GM18861 (cell line): Measurements from ENCODE around the gene FAAP100.

Experiments used
- ATAC-seq: cut with Tn5 transposase; IDR thresholded peaks from one replicate; pipeline ENCODE4 v1.9.1; 2021; ENCODE audit not compliant: unreplicated experiment

Gene FAAP100

GRCh38 chr17:81513372-81513752 lies 38.8 kb downstream of the FAAP100 start:
- ATAC-seq: no peak

DNA sequence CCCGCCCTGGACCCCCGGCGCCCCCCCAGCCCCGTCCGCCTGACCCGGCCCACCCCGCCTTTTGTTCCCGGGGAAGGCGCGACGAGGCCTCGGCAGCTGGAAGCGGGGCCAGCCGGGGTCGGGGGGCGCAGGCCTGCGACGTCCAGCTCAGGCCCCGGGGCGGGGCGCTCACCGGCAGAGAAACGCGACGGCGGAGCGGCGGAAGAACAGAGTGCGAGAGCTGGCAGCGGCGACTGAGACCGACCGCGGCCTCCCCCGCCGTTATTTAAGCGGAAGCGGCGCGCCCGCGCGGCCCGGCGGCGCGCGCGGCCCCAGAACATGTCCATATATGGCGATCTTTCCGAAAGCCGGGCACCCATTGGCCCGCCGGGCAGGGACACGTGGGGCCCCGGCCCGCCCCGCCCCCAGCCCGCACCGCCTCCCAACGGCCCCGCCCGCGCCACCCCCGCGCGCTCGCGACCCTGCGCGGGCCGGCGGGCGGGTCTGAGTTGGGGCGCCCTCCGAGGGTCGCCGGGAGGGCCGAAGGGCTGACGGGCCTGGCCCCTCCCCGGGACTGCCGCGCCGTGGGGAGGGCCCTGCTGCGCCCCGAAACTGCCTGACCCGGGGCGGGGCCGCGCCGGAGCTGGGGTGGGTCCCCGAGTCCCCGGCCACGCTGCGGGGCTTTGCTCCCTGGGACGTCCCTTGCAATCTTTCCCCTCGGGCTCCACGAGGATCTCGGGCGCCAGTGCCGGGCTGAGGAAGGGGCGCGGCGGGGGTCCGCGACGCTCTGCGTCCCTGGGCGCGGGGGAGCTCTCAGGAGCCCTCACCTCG lies 39.4 kb downstream of the FAAP100 start, which contains the start of gene ACTG1:
Gene ACTG1 (minus strand): TSS at position 238 of the 810 bp plus-strand sequence. CDS start 445 bp downstream, outside the sequence.
- ATAC-seq: peak; percentile 30

DNA sequence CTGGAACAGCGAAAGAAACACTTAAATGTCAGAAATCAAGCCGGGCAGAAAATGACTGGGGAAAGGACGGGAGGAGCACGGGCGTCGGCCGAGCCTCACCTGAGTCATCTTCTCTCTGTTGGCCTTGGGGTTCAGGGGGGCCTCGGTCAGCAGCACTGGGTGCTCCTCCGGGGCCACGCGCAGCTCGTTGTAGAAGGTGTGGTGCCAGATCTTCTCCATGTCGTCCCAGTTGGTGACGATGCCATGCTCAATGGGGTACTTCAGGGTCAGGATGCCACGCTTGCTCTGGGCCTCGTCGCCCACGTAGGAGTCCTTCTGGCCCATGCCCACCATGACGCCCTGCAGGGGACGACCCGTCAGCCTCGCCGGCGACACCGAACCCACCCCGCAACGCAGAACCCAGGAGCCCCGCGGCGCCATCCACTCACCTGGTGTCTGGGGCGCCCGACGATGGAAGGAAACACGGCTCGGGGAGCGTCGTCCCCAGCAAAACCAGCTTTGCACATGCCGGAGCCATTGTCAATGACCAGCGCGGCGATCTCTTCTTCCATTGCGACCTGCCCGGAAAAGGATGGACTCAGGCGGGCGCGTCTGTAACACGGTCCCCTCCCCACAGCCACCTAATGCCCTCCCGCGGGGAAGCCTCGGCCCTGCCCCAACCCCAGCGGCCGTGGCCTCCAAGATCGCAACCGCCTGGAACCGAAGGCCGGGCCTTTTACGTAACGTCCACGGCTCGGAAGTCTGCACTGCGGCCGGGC lies 40.2 kb downstream of the FAAP100 start:
- no peak for ATAC-seq

GRCh38 chr17:81511554-81511803 lies 40.7 kb downstream of the FAAP100 start:
- ATAC-seq: no peak

- ATAC-seq: no peak
Observed at GRCh38 chr17:81510785-81511553, 41.2 kb downstream of the FAAP100 start.

- ATAC-seq: no peak
Observed at GRCh38 chr17:81509972-81510784, 42.0 kb downstream of the FAAP100 start.

DNA sequence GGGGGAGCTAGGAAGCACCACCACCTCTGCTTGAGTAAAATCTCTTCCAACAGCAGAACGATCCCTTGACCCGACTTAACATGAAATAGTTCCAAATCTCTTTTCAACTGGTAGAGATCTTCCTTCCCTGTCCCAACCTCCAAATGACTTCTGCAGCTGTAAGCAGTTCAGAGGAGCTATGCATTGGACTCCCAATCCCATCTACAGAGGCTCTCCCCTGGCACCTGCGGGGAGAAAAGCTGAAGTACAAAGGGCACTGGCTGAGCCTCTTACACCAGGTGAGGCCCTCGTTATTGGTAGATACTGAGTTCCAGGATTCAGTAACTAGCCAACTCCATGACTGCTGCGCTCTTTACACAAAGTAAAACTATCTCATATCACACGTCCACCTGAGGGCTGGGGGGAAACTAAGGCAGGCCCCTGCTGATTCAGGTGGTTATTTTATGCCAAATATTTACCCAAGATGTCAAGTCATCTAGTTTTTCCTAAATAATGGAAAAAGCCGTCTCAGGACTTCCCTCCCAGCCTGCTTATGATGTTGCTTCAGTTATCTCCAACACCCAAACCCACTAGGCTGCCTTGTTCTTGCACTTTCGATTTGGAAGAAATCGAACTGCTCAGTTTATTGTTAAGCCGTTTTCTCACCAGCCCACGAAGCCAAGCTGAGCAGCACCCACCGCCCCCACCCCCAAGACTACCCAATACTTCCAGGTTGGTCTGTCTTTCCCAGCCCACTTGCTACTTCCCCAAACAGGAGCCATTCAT lies 42.8 kb downstream of the FAAP100 start:
- ATAC-seq: no peak

GRCh38 chr17:81508639-81509206 lies 43.4 kb downstream of the FAAP100 start:
- no peak for ATAC-seq

DNA sequence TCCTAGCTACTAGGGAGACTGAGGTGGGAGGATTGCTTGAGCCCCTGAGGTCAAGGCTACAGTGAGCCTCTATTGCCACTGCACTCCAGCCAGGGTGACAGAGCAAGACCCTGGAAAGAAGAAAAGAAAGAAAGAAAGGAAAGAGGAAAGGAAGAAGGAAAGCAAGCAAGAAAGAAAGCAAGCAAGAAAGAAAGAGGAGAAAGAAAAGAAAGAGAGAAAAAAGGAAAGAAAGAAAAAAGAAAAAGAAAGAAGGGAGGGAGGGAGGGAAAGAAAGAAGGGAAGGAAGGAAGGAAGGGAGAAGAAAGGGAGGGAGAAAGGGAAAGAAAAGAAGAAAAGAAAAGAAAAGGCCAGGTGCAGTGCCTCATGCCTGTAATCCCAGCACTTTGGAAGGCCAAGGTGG lies 48.5 kb downstream of the FAAP100 start:
- ATAC-seq: no peak

- no peak for ATAC-seq
Observed at GRCh38 chr17:81502471-81503017, 49.6 kb downstream of the FAAP100 start.

GRCh38 chr17:81500047-81500446 lies 52.1 kb downstream of the FAAP100 start:
- no peak for ATAC-seq

GRCh38 chr17:81499601-81499970 lies 52.6 kb downstream of the FAAP100 start:
- no peak for ATAC-seq

GRCh38 chr17:81498953-81499600 lies 53.1 kb downstream of the FAAP100 start:
- ATAC-seq: no peak

DNA sequence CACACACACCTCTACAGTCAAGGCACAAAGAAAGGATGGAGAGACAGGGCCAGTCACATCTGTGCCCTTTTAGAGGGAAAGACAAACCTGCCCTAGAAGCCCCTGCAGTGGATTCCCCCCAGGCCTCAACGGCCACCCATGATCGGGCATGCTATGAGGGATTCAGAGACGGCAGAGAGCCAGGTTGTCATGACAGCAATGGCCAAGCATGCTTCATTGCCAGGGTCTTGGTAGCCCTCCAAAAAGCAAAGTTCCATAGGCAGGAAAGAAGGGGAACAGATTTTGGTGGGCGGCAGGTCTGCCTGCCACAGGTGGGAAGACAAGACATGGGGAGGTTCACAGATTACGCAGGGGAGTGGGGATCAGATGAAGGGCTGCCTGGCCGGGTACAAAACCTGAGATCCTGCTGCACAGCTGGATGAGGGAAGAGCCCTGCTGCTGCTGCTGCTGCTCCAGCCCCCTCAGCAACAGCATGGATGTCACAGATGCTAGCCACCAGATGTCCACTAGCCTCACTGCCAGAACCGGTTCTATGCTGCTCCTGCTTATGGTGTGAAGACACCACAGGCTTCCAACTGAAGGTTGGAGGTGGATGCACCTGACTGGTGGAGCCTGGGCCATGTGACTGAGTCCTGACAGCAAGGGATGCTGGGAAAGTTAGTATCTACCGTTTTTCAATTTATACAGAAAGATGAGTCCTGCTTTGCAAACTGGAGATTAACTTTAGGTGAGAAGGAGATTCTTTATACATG lies 57.4 kb downstream of the FAAP100 start:
- no peak for ATAC-seq

DNA sequence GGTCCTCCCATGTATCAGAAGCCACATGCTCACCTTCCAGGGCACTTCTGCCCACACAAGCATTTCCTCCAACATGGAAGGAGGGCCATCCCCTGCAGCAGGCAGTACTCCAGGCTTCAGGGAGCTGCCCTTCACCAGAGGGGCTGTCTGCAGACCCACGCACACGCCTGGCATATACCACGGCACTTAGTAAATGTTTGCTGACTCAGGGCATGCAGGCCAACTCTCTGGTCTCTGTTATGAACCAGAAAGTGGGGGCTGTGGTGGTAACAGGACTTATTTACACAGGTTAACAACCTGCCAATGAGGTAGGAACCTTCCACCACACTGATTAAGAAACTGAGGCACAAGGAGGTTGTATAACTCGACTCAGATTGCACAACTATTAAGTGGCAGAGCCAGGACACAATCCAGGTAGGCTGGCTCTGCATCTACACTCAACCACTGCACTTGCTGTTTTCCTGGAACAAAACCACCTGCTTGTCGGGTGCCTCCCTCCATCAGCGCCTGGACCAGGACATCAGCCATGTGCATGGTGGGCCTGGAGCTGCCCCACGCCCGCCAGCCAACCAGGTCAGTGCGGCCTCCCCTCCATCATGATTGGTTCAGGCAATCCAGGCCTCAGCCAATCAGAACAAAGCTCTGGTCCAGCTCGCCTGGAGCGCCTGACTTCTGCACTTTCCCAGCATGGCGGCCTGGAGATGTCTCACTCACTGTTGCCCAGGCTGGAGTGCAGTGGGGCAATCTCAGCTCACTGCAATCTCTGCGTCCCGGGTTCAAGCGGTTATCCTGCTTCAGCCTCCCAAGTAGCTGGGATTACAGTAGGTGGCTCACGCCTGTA lies 58.7 kb downstream of the FAAP100 start:
- ATAC-seq: no peak

DNA sequence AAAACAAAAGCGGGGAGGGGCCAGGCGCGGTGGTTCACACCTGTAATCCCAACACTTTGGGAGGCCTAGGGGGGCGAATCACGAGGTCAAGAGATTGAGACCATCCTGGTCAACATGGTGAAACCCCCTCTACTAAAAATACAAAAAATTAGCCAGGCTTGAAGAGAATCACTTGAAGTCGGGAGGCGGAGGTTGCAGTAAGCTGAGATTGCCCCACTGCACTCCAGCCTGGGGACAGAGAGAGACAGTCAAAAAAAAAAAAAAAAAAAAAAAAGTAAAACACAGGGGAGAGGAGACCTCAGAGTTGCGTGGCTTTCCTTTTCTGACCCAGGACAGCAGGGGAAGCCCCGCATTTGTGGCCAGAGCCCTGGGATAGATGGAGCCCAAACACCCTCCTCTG lies 59.4 kb downstream of the FAAP100 start:
- no peak for ATAC-seq

- no peak for ATAC-seq
Observed at GRCh38 chr17:81492202-81492601, 60.0 kb downstream of the FAAP100 start.
